SK-N-SH (cell line): ENCODE results near the gene WDR27. TPM values are rescaled to one million over a fixed set of nuclear protein-coding genes. Genes with fewer than 3 reads are reported as not detected.
A peak's percentile ranks its signal among the peaks of the same experiment; 100 is the strongest.

Experiments used
- CTCF ChIA-PET: fragments of 300-600, 350-600 bp; formaldehyde crosslinking; extraction: SDS; loops from one replicate; lab custom pipeline; 2021; lab: Yijun Ruan, JAX
- POLR2A ChIA-PET: fragments of 350-600 bp; sonication (Branson Sonifier 250); formaldehyde crosslinking; extraction: SDS; loops from one replicate; lab custom pipeline; 2020; ENCODE audit warnings: antibody characterized with exemption, inconsistent platforms; lab: Yijun Ruan, JAX
- DNase-seq: peaks from one replicate; pipeline ENCODE4 v3.0.0; 2012
- H2AFZ ChIP-seq: fragments of 200-600 bp; sonication (generic); 2 replicates; pipeline ENCODE4 v1.8.1; 2016; ENCODE audit warnings: antibody characterized with exemption, mild to moderate bottlenecking, low read depth
- H3F3A ChIP-seq: fragments of 200-600 bp; sonication (generic); replicated peaks from 2 replicates; pipeline ENCODE3; 2016; ENCODE audit warnings: antibody characterized with exemption, mild to moderate bottlenecking; ENCODE audit not compliant: insufficient read depth
- H3K27ac ChIP-seq, 2 experiments: fragments of 200-500 bp in 1 of 2; fragments of 200-600 bp in 1 of 2; sonication (Bioruptor generic) in 1 of 2; sonication (generic), shearing (Covaris generic) in 1 of 2; 2 replicates each; pipeline versions ENCODE4 v1.5.1 to v1.6.1; 2014 to 2016; ENCODE audit warnings: low read depth in 2 of 2, inconsistent platforms in 1 of 2, low read length in 1 of 2, mild to moderate bottlenecking in 1 of 2, mixed read lengths in 1 of 2
- H3K27me3 ChIP-seq: fragments of 200-600 bp; sonication (generic), shearing (Covaris generic); 2 replicates; pipeline ENCODE4 v1.6.1; 2016; ENCODE audit warnings: mixed run types; ENCODE audit not compliant: insufficient read depth
- H3K36me3 ChIP-seq, 2 experiments: fragments of 200-500 bp in 1 of 2; fragments of 200-600 bp in 1 of 2; sonication (Bioruptor generic) in 1 of 2; sonication (generic) in 1 of 2; replicated peaks in 1 of 2; 2 replicates each; pipeline versions ENCODE3 to v1.5.1; 2014 to 2016; ENCODE audit warnings: low read length in 1 of 2, mild to moderate bottlenecking in 1 of 2; ENCODE audit not compliant: insufficient read depth in 2 of 2, control insufficient read depth in 1 of 2
- H3K4me1 ChIP-seq, 2 experiments: fragments of 200-500 bp in 1 of 2; fragments of 200-600 bp in 1 of 2; sonication (Bioruptor generic) in 1 of 2; sonication (generic), shearing (Covaris generic) in 1 of 2; 2 replicates each; pipeline versions ENCODE4 v1.5.1 to v1.6.1; 2014 to 2016; ENCODE audit warnings: low read depth in 1 of 2, low read length in 1 of 2, mixed run types in 1 of 2; ENCODE audit not compliant: insufficient read depth in 2 of 2, control insufficient read depth in 1 of 2
- H3K4me2 ChIP-seq: fragments of 200-600 bp; sonication (generic), shearing (Covaris generic); 2 replicates; pipeline ENCODE4 v1.6.1; 2017; ENCODE audit warnings: mixed run types
- H3K4me3 ChIP-seq, 2 experiments: fragments of 200-500 bp in 1 of 2; fragments of 200-600 bp in 1 of 2; sonication (Bioruptor generic) in 1 of 2; sonication (generic), shearing (Covaris generic) in 1 of 2; 2 replicates each; pipeline versions ENCODE4 v1.5.1 to v1.8.1; 2014 to 2016; ENCODE audit warnings: low read depth in 2 of 2, inconsistent platforms in 1 of 2, low read length in 1 of 2, mild to moderate bottlenecking in 1 of 2, mixed read lengths in 1 of 2, moderate library complexity in 1 of 2
- H3K79me2 ChIP-seq: fragments of 200-600 bp; sonication (generic); 2 replicates; pipeline ENCODE4 v1.8.1; 2017; ENCODE audit warnings: mild to moderate bottlenecking; ENCODE audit not compliant: insufficient read depth
- H3K9ac ChIP-seq: fragments of 200-600 bp; sonication (generic); 2 replicates; pipeline ENCODE4 v1.6.1; 2017; ENCODE audit warnings: mixed run types
- H3K9me2 ChIP-seq: fragments of 200-600 bp; sonication (generic); 2 replicates; pipeline ENCODE4 v1.6.1; 2017; ENCODE audit warnings: mixed run types
- H3K9me3 ChIP-seq: fragments of 200-600 bp; sonication (generic); 2 replicates; pipeline ENCODE4 v1.6.1; 2017; ENCODE audit warnings: mixed run types, mild to moderate bottlenecking, moderate library complexity
- H4K20me1 ChIP-seq: fragments of 200-600 bp; sonication (generic); 2 replicates; pipeline ENCODE4 v1.6.1; 2017; ENCODE audit warnings: mild to moderate bottlenecking, mixed run types; ENCODE audit not compliant: insufficient read depth
- CHD2 ChIP-seq: fragments of 150-350 bp; IDR thresholded peaks from 2 replicates; pipeline ENCODE4 v1.6.1; 2018; ENCODE audit warnings: low read length; ENCODE audit not compliant: partially characterized antibody
- EZH2phosphoT487 ChIP-seq: fragments of 200-600 bp; sonication (generic); IDR thresholded peaks from 2 replicates; pipeline ENCODE4 v1.6.1; 2017; ENCODE audit warnings: low read depth, mixed run types, mild to moderate bottlenecking, antibody characterized with exemption, moderate library complexity, borderline replicate concordance
- GATA2 ChIP-seq: sonication (generic); formaldehyde crosslinking; IDR thresholded peaks from 2 replicates; pipeline ENCODE4 v1.5.0; 2020; ENCODE audit warnings: mild to moderate bottlenecking, missing genetic modification reagents
- NFIC ChIP-seq: IDR thresholded peaks from 2 replicates; pipeline ENCODE4 v1.4.0; 2012; ENCODE audit warnings: borderline replicate concordance
- NRF1 ChIP-seq: IDR thresholded peaks from 2 replicates; pipeline ENCODE4 v1.6.1; 2012; ENCODE audit warnings: low read depth, mild to moderate bottlenecking, low read length
- RAD21 ChIP-seq: IDR thresholded peaks from 2 replicates; pipeline ENCODE4 v1.6.1; 2012; ENCODE audit warnings: mild to moderate bottlenecking, low read length
- RFX5 ChIP-seq: IDR thresholded peaks from 2 replicates; pipeline ENCODE4 v1.6.1; 2012; ENCODE audit warnings: mild to moderate bottlenecking, improper control_type of control experiment, low read length
- TAF1 ChIP-seq: IDR thresholded peaks from 2 replicates; pipeline ENCODE4 v1.6.1; 2012; ENCODE audit warnings: low read depth, mild to moderate bottlenecking, low read length, moderate library complexity, borderline replicate concordance
- WGBS: methylation state at CpG from one replicate; pipeline ENCODE4 v1.1.6; 2017; ENCODE audit warnings: low lambda C conversion rate; 5-methylcytosine and 5-hydroxymethylcytosine counted together
- polyA plus RNA-seq, 3 experiments: library from polyadenylated mRNA; depleted of rRNA; stranded (reverse); fragments of >200 nt; gene quantifications; 2 replicates each; pipeline ENCODE4 v1.2.3, GENCODE V29; 2012
- TF ChIP-seq, protein P1 (sequence below): IDR thresholded peaks from 2 replicates; pipeline ENCODE4; 2012
- TF ChIP-seq, protein P2 (sequence below): IDR thresholded peaks from 2 replicates; pipeline ENCODE4 v1.6.1; 2012; ENCODE audit warnings: mild to moderate bottlenecking, low read depth, low read length, moderate library complexity
- TF ChIP-seq, protein P3 (sequence below): IDR thresholded peaks from 2 replicates; pipeline ENCODE4 v1.4.0; 2012; ENCODE audit warnings: low read depth, borderline replicate concordance
- TF ChIP-seq, protein P4 (sequence below): fragments of 150-350 bp; IDR thresholded peaks from 2 replicates; pipeline ENCODE4 v1.6.1; 2016; ENCODE audit warnings: mild to moderate bottlenecking, low read depth, low read length

The WDR27 gene
- polyA plus RNA-seq, 1 of the 3 experiments (the other 2 are of a cell fraction): 55.6 TPM

DNA sequence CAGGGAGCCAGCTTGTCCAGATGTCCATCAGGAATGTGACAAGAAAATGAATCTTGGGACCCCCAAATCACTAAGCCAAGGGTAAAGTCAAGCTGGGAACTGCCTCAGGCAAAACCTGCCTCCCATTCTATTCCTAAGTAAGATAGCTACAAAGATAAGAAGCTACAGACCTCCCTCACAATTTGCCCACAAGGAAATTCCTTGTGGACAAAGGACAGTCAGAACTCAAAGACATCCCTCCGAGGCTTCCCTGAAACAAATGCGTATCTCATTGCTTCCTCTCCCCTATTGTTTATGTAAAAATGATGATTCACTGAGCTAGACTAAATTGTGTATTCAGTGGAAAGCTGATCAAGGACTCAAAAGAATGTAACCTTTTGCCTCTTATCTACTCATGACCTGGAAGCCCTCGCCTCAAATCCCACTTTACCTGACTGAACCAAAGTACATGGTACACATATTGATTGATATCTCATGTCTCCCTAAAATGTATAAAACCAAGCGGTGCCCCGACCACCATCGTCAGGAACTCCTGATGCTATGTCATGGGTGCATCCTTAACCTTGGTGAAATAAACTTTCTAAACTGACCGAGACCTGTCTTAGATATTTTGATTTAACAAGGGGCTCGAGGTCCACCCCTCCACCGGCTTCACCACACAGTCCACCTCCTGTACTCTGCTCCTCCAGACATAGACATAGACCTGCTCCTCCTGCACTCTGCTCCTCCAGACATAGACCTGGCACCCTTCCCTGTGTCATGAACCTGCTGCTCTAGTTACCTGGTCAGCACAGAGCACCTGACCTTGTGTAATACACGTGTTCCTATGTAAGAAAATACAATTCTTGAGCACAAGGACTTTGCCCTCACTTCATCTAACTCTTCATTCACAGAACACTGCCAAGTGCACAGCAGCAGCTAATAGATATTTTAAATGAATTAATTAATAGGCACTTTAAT is 81.4 kb downstream of the WDR27 start:
- TF ChIP-seq TAF1: no peak
- TF ChIP-seq, protein P1, sequence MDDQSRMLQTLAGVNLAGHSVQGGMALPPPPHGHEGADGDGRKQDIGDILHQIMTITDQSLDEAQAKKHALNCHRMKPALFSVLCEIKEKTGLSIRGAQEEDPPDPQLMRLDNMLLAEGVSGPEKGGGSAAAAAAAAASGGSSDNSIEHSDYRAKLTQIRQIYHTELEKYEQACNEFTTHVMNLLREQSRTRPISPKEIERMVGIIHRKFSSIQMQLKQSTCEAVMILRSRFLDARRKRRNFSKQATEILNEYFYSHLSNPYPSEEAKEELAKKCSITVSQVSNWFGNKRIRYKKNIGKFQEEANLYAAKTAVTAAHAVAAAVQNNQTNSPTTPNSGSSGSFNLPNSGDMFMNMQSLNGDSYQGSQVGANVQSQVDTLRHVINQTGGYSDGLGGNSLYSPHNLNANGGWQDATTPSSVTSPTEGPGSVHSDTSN: no peak
- Histone ChIP-seq H3K4me3 (no peak overlapping the region), H3K27me3 (no peaks in the 10 kb centered on the region), H3K27ac (peak overlapping the region in 1 of 2 experiments; percentile 81; a peak in 2 of 4 replicates), H2AFZ (no peak overlapping the region), H3K9ac (no peak overlapping the region), H3K9me2 (no peaks in the 10 kb centered on the region), H3K36me3 (no peaks in the 10 kb centered on the region), H3F3A (peaks cover 18% of the 10 kb centered on the region), H3K79me2 (no peaks in the 10 kb centered on the region), H3K4me2 (peak overlapping the region; percentile 66; the same call in 1 of the 2 replicates), H3K9me3 (0 out of 2 replicates have a peak, but pooled peaks cover 5% of the 10 kb centered on the region), H4K20me1 (no peaks in the 10 kb centered on the region), H3K4me1 (peaks cover 0 to 21% of the 10 kb centered on the region in 2 experiments; a peak in 2 of 4 replicates)
- CTCF ChIA-PET: no interaction called here
- 88% methylated on average over 10 of the region's 10 CpGs for WGBS
- POLR2A ChIA-PET: no interaction called here
- DNase-seq: no peak

DNA sequence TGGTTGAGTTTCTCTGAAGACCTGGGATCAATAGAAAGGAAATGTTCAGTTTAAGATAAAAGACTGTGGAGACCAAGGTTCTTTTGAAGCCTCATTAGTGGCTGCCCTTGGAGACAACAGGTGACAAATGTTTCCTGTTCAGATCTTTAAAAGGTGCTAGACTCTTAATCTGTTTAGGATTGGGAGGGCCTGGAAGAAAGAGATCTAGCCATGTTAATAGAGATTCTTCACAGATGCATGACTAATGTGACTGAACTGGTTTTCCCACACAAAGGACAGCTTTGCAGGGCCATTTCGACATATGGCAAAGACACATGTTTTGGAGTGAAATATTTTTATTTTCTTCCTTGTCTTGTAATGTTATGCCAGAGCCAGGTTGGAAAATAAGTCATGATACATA is 82.2 kb downstream of the WDR27 start:
- Histone ChIP-seq H3K9me3 (0 out of 2 replicates have a peak, but pooled peaks cover 5% of the 10 kb centered on the region), H3K9ac (no peak overlapping the region), H4K20me1 (no peaks in the 10 kb centered on the region), H3K9me2 (no peaks in the 10 kb centered on the region), H3K79me2 (no peaks in the 10 kb centered on the region), H3F3A (peaks cover 18% of the 10 kb centered on the region), H3K4me1 (peaks cover 0 to 21% of the 10 kb centered on the region in 2 experiments; a peak in 2 of 4 replicates), H2AFZ (no peak overlapping the region), H3K27me3 (no peaks in the 10 kb centered on the region), H3K4me3 (no peak overlapping the region), H3K4me2 (peak overlapping the region; percentile 66), H3K36me3 (no peaks in the 10 kb centered on the region), H3K27ac (peak overlapping the region in 1 of 2 experiments; percentile 81; a peak in 2 of 4 replicates)
- TF ChIP-seq EZH2phosphoT487 (no peak), NFIC (no peak), RFX5 (no peak), GATA2 (CRISPR knock-in tag) (no peak), CHD2 (no peak), RAD21 (no peak), NRF1 (no peak)
- TF ChIP-seq, protein P2, sequence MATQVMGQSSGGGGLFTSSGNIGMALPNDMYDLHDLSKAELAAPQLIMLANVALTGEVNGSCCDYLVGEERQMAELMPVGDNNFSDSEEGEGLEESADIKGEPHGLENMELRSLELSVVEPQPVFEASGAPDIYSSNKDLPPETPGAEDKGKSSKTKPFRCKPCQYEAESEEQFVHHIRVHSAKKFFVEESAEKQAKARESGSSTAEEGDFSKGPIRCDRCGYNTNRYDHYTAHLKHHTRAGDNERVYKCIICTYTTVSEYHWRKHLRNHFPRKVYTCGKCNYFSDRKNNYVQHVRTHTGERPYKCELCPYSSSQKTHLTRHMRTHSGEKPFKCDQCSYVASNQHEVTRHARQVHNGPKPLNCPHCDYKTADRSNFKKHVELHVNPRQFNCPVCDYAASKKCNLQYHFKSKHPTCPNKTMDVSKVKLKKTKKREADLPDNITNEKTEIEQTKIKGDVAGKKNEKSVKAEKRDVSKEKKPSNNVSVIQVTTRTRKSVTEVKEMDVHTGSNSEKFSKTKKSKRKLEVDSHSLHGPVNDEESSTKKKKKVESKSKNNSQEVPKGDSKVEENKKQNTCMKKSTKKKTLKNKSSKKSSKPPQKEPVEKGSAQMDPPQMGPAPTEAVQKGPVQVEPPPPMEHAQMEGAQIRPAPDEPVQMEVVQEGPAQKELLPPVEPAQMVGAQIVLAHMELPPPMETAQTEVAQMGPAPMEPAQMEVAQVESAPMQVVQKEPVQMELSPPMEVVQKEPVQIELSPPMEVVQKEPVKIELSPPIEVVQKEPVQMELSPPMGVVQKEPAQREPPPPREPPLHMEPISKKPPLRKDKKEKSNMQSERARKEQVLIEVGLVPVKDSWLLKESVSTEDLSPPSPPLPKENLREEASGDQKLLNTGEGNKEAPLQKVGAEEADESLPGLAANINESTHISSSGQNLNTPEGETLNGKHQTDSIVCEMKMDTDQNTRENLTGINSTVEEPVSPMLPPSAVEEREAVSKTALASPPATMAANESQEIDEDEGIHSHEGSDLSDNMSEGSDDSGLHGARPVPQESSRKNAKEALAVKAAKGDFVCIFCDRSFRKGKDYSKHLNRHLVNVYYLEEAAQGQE: no peak
- TF ChIP-seq, protein P3, sequence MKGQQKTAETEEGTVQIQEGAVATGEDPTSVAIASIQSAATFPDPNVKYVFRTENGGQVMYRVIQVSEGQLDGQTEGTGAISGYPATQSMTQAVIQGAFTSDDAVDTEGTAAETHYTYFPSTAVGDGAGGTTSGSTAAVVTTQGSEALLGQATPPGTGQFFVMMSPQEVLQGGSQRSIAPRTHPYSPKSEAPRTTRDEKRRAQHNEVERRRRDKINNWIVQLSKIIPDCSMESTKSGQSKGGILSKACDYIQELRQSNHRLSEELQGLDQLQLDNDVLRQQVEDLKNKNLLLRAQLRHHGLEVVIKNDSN: no peak
- TF ChIP-seq, protein P4, sequence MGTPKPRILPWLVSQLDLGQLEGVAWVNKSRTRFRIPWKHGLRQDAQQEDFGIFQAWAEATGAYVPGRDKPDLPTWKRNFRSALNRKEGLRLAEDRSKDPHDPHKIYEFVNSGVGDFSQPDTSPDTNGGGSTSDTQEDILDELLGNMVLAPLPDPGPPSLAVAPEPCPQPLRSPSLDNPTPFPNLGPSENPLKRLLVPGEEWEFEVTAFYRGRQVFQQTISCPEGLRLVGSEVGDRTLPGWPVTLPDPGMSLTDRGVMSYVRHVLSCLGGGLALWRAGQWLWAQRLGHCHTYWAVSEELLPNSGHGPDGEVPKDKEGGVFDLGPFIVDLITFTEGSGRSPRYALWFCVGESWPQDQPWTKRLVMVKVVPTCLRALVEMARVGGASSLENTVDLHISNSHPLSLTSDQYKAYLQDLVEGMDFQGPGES: no peak
- DNase-seq: no peak
- 100% methylated on average over 1 of the region's 1 CpG for WGBS
- POLR2A ChIA-PET: no interaction called here
- CTCF ChIA-PET: no interaction called here
